Medulla oblongata (tissue), 1 donor: ENCODE data around the gene RBBP7.

Experiments used
- DNase-seq: peaks from one replicate; pipeline ENCODE4 v3.0.0-alpha.2; 2015; ENCODE audit errors: extremely low spot score

The RBBP7 gene

GRCh38 chrX:16825264-16826035 is 44.7 kb downstream of the RBBP7 start:
- no peak for DNase-seq

DNA sequence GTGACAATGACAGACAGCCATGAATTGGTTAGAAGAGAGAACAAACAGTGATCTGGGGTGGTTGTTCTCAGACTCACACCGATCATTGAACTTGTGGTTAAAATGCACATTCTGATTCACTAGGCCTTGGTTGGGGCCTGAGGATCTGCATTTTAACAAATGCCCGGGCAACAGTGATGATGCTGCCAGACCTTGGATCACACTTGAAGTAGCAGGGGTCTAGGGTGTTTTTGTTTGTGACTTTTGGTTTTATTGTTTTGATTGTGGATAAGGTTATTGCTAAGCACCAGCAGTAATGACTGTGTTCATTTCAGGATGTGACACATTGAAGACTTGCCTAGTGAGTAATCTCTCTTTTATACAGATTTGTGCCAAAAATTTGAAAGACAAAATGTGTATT is 47.4 kb downstream of the RBBP7 start:
- DNase-seq: no peak

DNA sequence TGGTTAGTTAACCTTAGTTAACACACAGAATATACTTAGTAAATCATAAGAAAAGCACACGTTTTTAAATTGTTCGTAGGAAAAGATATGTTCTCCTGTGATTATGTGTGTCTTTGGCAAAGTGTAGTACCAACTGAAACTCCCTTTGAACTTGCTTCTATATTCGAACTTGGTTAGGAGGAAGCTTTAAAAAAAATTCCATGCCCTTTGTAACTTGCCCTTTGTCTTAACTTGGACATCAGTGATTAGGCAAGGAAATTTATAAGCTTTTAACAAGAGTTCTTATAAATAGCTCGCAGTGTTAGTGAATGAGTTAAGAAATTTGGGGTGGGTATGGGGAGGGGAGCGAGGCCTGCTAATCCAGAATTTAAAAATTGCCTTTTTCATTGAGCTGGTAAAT is 50.5 kb downstream of the RBBP7 start:
- DNase-seq: no peak

- DNase-seq: no peak
Measured at GRCh38 chrX:16814597-16814996, 55.6 kb downstream of the RBBP7 start.

- peak; percentile 16 for DNase-seq
Measured at GRCh38 chrX:16807976-16808542, 62.1 kb downstream of the RBBP7 start.

DNA sequence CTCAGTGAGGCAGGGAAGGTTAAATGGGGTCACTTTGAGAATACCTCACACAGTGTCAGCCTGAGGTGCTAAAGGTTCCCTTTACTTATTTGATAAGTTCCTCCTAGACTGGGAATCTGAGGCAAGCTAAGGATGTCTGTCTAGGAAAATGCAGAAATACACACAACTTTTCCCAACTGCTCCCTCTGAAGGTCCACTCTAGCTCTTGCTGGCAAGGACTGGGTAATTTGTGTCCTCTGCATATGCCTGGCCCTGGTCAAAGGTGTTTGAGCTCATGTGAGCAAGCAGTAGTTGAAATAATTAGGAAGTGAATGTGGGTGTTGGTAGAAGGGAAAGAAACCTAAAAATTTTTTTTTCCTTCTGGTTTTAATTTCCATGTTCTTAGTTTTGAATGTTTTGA is 62.6 kb downstream of the RBBP7 start:
- DNase-seq: no peak

- DNase-seq: no peak
Measured at GRCh38 chrX:16804923-16805464, 65.2 kb downstream of the RBBP7 start.

GRCh38 chrX:16797841-16798240 is 72.3 kb downstream of the RBBP7 start:
- no peak for DNase-seq

DNA sequence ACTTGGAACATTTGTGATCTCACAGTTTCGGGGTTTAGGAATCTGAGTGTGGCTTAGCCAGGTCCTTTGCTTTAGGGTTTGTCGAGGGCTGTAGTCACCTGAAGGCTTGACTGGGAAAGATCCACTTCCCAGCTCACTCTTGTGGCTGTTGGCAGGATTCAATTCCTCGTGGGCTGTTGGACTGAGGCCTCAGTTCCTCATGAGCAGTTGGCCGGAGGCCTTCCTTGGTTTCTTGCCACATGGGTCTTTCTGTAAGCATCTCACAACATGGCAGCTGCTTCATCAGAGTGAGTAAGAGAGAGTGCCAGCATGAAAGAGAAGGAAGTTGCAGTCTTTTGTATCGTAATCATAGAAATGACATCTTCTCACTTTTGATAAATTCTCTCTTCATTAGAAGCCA is 72.8 kb downstream of the RBBP7 start:
- DNase-seq: peak; percentile 55

DNA sequence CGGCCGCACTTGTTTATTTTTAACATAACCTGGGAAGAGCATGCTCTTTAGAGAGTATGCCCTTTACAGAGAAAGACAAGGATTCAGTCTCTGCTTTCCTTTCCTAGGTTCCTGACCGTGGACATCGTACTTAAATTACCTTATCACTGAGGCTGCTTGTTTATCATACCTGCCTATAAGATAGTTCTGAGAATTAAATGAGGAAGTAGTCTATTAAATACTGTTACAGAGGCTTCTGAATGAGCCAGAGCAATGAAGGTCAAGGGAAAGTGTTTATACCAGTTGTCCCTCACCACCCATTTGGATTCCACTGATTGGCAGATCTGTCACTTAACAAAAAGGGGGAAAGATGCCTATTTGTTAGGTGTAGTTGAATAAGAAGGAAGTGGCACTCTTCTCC is 73.9 kb downstream of the RBBP7 start:
- no peak for DNase-seq
